Measurements from ENCODE around the gene LHB.
"Not testable (repeated sequence)": the region's sequence is repeated elsewhere in the genome, so short reads cannot be mapped to it uniquely, and the experiment has no call there.

LHB gene

GRCh38 chr19:49049834-49050233 lies 32.9 kb upstream of the LHB start:
- H3K9me3 Mint-ChIP-seq, H3K4me1 Mint-ChIP-seq, DNase-seq, CTCF ChIA-PET, H3K4me3 Mint-ChIP-seq, H3K27ac Mint-ChIP-seq, H3K36me3 Mint-ChIP-seq: not testable (repeated sequence)
- H3K27me3 Mint-ChIP-seq, result peaks cover 30% of the 10 kb centered on the region

- CTCF ChIA-PET, H3K4me1 Mint-ChIP-seq, DNase-seq, H3K27ac Mint-ChIP-seq, H3K4me3 Mint-ChIP-seq, H3K9me3 Mint-ChIP-seq, H3K36me3 Mint-ChIP-seq: not testable (repeated sequence)
- peaks cover 25% of the 10 kb centered on the region for H3K27me3 Mint-ChIP-seq
Observed at GRCh38 chr19:49049011-49049410, 32.1 kb upstream of the LHB start, which contains the start of gene CGB8. CGB8 (minus strand) TSS chr19:49049111; CDS start chr19:49048739, 372 bp downstream.

- H3K4me1 Mint-ChIP-seq, CTCF ChIA-PET, H3K27ac Mint-ChIP-seq, H3K27me3 Mint-ChIP-seq, H3K4me3 Mint-ChIP-seq, H3K36me3 Mint-ChIP-seq, H3K9me3 Mint-ChIP-seq, DNase-seq: not testable (repeated sequence)
Observed at GRCh38 chr19:49043548-49043947, 26.7 kb upstream of the LHB start, which contains the start of gene CGB5. CGB5 (plus strand) TSS chr19:49043848; CDS start chr19:49044210, 362 bp downstream.

- H3K27me3 Mint-ChIP-seq, H3K4me3 Mint-ChIP-seq, DNase-seq, H3K27ac Mint-ChIP-seq, H3K36me3 Mint-ChIP-seq, H3K9me3 Mint-ChIP-seq, H3K4me1 Mint-ChIP-seq, CTCF ChIA-PET: not testable (repeated sequence)
Observed at GRCh38 chr19:49042666-49043065, 25.8 kb upstream of the LHB start.

- Mint-ChIP-seq H3K4me1 (no peaks in the 10 kb centered on the region), H3K4me3 (no peak overlapping the region), H3K27ac (no peak overlapping the region), H3K36me3 (no peaks in the 10 kb centered on the region), H3K9me3 (no peaks in the 10 kb centered on the region), H3K27me3 (peaks cover 4% of the 10 kb centered on the region)
- CTCF ChIA-PET, result no interaction called here
- no peak for DNase-seq
Observed at GRCh38 chr19:49042177-49042576, 25.3 kb upstream of the LHB start.

GRCh38 chr19:49039736-49040135 lies 22.8 kb upstream of the LHB start:
- H3K36me3 Mint-ChIP-seq, H3K9me3 Mint-ChIP-seq, H3K4me1 Mint-ChIP-seq, H3K27me3 Mint-ChIP-seq, H3K27ac Mint-ChIP-seq, H3K4me3 Mint-ChIP-seq, DNase-seq: not testable (repeated sequence)
- CTCF ChIA-PET, result interaction anchor here (0.7 kb wide), 1 partner anchor 24 kb away, joined by 3 read pairs; no protein-coding TSS in a partner anchor

- H3K4me1 Mint-ChIP-seq, H3K36me3 Mint-ChIP-seq, H3K27me3 Mint-ChIP-seq, H3K9me3 Mint-ChIP-seq, H3K27ac Mint-ChIP-seq, DNase-seq, H3K4me3 Mint-ChIP-seq: not testable (repeated sequence)
- CTCF ChIA-PET, result interaction anchor here (0.7 to 1.0 kb wide), 2 partner anchors 25 to 36 kb away, joined by 3 read pairs; no protein-coding TSS in a partner anchor
Observed at GRCh38 chr19:49038557-49039276, 21.8 kb upstream of the LHB start.

GRCh38 chr19:49038111-49038510 lies 21.2 kb upstream of the LHB start:
- not testable (repeated sequence) for H3K27me3 Mint-ChIP-seq, H3K27ac Mint-ChIP-seq, DNase-seq, H3K36me3 Mint-ChIP-seq, H3K4me1 Mint-ChIP-seq, H3K9me3 Mint-ChIP-seq, H3K4me3 Mint-ChIP-seq
- CTCF ChIA-PET, result interaction anchor here (0.7 to 1.0 kb wide), 2 partner anchors 36 to 187 kb away, joined by 3 read pairs; no protein-coding TSS in a partner anchor

- Mint-ChIP-seq H3K27me3 (peaks cover 15% of the 10 kb centered on the region), H3K27ac (peak within 1 kb of the TSS; percentile 76)
- CTCF ChIA-PET, H3K4me3 Mint-ChIP-seq, H3K9me3 Mint-ChIP-seq, H3K36me3 Mint-ChIP-seq, H3K4me1 Mint-ChIP-seq: not testable (repeated sequence)
- DNase-seq, result peak; percentile 65
Observed at GRCh38 chr19:49036815-49037214, 19.9 kb upstream of the LHB start, which contains the start of gene CGB1. CGB1 (minus strand) TSS chr19:49036895; CDS start chr19:49036711, 184 bp downstream.

GRCh38 chr19:49031642-49032301 lies 14.9 kb upstream of the LHB start, which contains the start of gene CGB2:
CGB2 (plus strand) TSS chr19:49031890; CDS start chr19:49032096, 206 bp downstream.
- not testable (repeated sequence) for H3K9me3 Mint-ChIP-seq, H3K4me1 Mint-ChIP-seq, H3K4me3 Mint-ChIP-seq, H3K36me3 Mint-ChIP-seq, H3K27ac Mint-ChIP-seq
- CTCF ChIA-PET, result interaction anchor here (0.7 to 1.8 kb wide), 2 partner anchors 20 to 244 kb away, joined by 3 to 5 read pairs; no protein-coding TSS in a partner anchor
- peaks cover 19% of the 10 kb centered on the region for H3K27me3 Mint-ChIP-seq
- DNase-seq, result peak; percentile 70

GRCh38 chr19:49030323-49030722 lies 13.4 kb upstream of the LHB start:
- CTCF ChIA-PET, result interaction anchor here (1.8 kb wide), 1 partner anchor 242 kb away, joined by 5 read pairs; no protein-coding TSS in a partner anchor
- not testable (repeated sequence) for H3K4me3 Mint-ChIP-seq, H3K36me3 Mint-ChIP-seq, DNase-seq, H3K27ac Mint-ChIP-seq, H3K4me1 Mint-ChIP-seq, H3K9me3 Mint-ChIP-seq
- H3K27me3 Mint-ChIP-seq, result peaks cover 11% of the 10 kb centered on the region

GRCh38 chr19:49029749-49030148 lies 12.9 kb upstream of the LHB start:
- not testable (repeated sequence) for H3K9me3 Mint-ChIP-seq, H3K27ac Mint-ChIP-seq, H3K4me3 Mint-ChIP-seq, DNase-seq, H3K36me3 Mint-ChIP-seq, H3K4me1 Mint-ChIP-seq
- CTCF ChIA-PET, result interaction anchor here (1.8 kb wide), 1 partner anchor 242 kb away, joined by 5 read pairs; no protein-coding TSS in a partner anchor
- H3K27me3 Mint-ChIP-seq, result peaks cover 10% of the 10 kb centered on the region

- H3K27ac Mint-ChIP-seq, H3K9me3 Mint-ChIP-seq, CTCF ChIA-PET, H3K4me3 Mint-ChIP-seq, DNase-seq, H3K36me3 Mint-ChIP-seq, H3K4me1 Mint-ChIP-seq: not testable (repeated sequence)
- H3K27me3 Mint-ChIP-seq, result peaks cover 10% of the 10 kb centered on the region
Observed at GRCh38 chr19:49028686-49029085, 11.8 kb upstream of the LHB start.

- H3K27me3 Mint-ChIP-seq, result peaks cover 10% of the 10 kb centered on the region
- CTCF ChIA-PET, H3K36me3 Mint-ChIP-seq, H3K4me1 Mint-ChIP-seq, H3K9me3 Mint-ChIP-seq, H3K27ac Mint-ChIP-seq, H3K4me3 Mint-ChIP-seq, DNase-seq: not testable (repeated sequence)
Observed at GRCh38 chr19:49025599-49025998, 8.7 kb upstream of the LHB start.

- H3K36me3 Mint-ChIP-seq, CTCF ChIA-PET, H3K9me3 Mint-ChIP-seq, DNase-seq, H3K4me3 Mint-ChIP-seq, H3K27ac Mint-ChIP-seq, H3K4me1 Mint-ChIP-seq: not testable (repeated sequence)
- peaks cover 15% of the 10 kb centered on the region for H3K27me3 Mint-ChIP-seq
Observed at GRCh38 chr19:49025088-49025487, 8.2 kb upstream of the LHB start.
